GM18520 (cell line): ENCODE data around the gene CDKN1A.
"Not testable (repeated sequence)": the region's sequence is repeated elsewhere in the genome, so short reads cannot be mapped to it uniquely, and the experiment has no call there.

Experiments
- ATAC-seq: cut with Tn5 transposase; IDR thresholded peaks from one replicate; pipeline ENCODE4 v1.9.1; 2021; ENCODE audit not compliant: unreplicated experiment

Gene CDKN1A

DNA sequence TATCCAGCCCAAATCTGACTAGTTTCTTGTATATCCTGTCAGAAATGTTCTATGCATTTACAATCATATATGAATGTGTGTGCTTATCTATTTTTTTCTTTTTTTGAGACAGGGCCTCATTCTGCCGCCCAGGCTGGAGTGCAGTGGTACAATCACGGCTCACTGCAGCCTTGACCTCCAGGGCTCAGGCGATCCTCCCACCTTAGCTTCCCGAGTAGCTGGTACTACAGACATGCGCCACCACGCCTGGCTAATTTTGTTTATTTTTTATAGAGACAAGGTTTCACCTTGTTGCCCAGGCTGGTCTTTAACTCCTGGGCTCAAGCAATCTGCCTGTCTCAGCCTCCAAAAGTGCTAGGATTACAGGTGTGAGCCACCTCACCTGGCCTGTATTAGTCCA, 16.1 kb downstream of the CDKN1A start:
- ATAC-seq = no peak

- ATAC-seq = no peak
Measured at GRCh38 chr6:36695414-36695813, 16.9 kb downstream of the CDKN1A start.

- ATAC-seq = no peak
Measured at GRCh38 chr6:36697481-36697903, 19.0 kb downstream of the CDKN1A start, which contains the start of gene RAB44. TSS of gene RAB44 (plus strand) at chr6:36697826. CDS start at chr6:36704236, 6,410 bp downstream.

DNA sequence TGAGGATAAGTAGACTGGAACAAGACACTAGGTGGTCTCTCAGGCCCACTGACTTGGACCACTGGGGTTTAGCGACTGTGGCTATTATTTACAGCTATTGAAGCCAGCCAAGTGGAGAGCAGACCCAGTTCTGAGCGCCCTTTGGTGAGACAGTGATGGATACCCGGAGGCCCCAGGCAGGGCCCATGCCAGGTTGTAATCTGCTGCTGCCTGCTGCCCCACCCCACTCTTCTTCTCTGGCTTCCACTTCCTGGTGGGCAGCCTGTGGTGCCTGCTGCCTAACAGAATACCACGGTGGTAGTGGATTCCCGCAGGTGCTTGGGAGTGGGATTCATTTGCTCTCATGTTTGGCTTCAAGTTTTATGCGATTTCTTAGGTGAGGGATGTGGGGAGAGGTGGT, 19.7 kb downstream of the CDKN1A start:
- ATAC-seq = no peak

DNA sequence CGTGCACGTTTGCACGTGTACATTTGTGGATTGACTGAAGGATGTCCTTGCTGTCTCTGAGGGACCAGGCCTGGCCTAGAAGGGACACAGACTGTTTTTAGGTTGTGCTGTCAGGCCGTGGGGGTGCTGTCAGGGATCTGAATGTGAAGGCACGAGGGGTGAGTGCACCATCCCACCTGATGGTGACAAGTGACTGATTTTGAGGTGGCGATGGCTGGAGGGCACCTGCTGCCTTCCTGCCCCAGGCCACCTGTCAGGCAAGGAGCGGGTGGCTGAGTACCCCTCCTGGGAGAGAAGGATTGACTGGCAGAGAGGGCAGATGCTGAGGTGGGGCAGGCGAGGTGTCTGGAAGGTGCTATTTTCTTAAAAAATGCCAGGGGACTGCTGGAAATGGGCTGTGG, 20.4 kb downstream of the CDKN1A start:
- no peak for ATAC-seq

GRCh38 chr6:36699348-36699747, 20.8 kb downstream of the CDKN1A start:
- no peak for ATAC-seq

DNA sequence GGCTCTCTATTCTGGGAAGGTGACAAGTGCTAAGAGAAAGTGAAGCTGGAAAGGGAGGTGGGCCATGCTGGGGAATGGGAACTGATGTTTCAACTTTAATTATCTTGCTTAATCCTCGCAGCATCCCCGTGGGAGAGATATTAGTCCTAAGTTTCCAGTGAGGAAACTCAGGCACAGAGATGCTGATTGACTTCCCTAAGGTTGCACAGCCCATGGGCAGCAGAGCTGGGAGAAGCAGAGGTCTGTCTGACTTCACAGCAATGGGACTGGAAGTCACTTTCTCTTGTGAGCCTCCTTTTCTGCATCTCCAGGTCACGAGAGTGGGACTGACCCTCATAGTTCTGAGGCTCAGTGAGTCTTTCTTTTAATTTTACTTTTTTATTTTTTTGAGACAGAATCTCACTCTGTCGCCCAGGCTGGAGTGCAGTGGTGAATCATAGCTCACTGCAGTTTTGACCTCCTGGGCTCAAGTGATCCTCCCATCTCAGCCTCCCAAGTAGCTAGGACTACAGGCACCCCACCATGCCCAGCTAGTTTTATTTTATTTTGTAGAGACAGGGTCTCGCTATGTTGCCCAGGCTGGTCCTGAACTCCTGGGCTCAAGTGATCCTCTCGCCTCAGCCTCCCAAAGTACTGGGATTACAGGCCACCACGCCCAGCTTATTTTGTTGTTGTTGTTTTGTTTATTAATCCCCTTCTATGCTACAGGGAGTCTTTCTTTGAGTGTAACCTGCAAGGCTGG, 21.7 kb downstream of the CDKN1A start:
- ATAC-seq = no peak

DNA sequence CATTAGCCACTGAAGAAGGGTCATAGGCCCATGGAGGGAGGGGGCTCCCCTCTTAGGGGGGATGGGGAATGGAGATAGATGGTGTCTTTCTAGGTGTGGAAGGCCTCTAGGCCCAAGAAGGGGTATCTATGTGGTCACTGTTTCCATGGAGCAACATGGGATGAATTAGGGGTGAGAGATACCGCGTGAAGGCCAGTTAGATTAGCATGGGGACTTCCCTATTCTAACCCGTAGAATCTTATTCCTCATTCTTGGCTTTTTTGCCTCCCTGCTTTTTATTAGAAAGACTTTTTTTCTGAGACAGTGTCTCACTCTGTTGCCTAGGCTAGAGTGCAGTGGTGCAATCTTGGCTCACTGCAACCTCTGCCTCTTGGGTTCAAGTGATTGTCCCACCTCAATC, 22.3 kb downstream of the CDKN1A start:
- ATAC-seq = no peak

GRCh38 chr6:36701401-36701991, 23.0 kb downstream of the CDKN1A start:
- no peak for ATAC-seq

- no peak for ATAC-seq
Measured at GRCh38 chr6:36702656-36703055, 24.1 kb downstream of the CDKN1A start.

DNA sequence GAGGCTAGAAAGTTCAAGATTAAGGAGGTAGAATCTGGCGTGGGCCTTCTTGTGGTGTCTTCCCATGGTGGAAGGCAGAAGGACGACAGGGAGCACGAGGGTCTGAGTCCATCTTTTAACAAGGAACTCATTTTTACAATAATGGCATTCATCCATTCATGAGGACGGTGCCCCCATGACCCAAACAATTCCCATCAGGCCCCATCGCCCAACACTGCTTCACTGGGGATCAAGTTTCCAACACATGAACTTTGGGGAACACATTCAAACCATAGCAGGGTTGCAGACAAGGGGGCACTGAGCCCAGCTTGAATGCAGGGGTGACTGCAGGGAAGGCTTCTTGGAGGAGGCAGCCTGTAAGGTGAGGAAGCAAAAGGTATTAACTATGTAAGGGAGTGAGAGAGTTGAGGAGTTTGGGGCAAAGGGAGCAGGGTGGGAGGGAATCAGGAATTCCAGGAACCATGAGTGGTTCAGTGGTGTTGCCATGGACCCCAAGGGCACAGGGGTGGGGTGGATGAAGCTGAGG, 24.6 kb downstream of the CDKN1A start:
- ATAC-seq = no peak

- no peak for ATAC-seq
Measured at GRCh38 chr6:36703982-36704381, 25.5 kb downstream of the CDKN1A start.

DNA sequence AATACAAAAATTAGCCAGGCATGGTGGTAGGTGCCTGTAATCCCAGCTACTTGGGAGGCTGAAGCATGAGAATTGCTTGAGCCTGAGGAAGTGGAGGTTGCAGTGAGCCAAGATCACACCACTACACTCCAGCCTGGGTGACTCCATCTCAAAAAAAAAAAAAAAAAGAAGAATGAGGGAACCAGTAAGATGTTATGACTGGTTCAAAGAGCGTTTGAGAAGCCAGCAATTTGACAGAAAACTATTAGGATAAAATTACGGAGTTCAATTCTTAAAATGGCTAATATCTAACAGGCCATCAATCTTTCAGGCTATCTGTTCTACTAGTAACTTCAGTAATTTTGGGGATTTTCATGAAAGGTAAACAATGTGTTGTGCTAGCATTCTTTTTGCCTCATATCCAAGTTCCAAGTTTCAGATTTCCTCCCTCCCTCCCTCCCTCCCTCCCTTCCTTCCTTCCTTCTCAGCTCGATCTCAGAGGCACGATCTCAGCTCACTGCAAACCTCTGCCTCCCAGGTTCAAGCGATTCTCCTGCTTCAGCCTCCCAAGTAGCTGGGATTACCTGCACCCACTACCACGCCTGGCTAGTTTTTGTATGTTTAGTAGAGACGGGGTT, 26.6 kb downstream of the CDKN1A start:
- ATAC-seq = not testable (repeated sequence)

DNA sequence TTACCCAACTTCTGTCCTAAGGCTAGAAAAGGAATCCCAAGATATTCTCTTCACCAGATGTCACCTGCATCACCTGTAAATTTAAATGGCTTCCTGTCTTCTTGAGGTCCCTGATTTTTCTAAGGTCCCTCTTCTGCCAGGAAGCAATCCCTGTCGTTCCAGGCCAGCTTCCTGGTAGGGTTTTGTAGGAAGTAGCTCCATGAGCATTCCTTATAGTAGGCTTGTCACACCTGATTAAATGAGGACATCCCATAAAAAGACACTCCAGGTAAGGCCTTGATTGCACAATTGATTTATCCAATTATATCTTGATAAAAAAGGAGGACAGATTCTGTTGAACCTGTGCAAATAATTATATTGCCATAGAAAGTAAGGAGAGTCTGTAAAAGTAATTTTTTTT, 27.8 kb downstream of the CDKN1A start:
- ATAC-seq = no peak

- ATAC-seq = no peak
Measured at GRCh38 chr6:36712816-36713215, 34.3 kb downstream of the CDKN1A start.

- no peak for ATAC-seq
Measured at GRCh38 chr6:36713846-36714245, 35.3 kb downstream of the CDKN1A start.

GRCh38 chr6:36714511-36714910, 36.0 kb downstream of the CDKN1A start:
- no peak for ATAC-seq

- ATAC-seq = no peak
Measured at GRCh38 chr6:36715469-36715868, 37.0 kb downstream of the CDKN1A start.

DNA sequence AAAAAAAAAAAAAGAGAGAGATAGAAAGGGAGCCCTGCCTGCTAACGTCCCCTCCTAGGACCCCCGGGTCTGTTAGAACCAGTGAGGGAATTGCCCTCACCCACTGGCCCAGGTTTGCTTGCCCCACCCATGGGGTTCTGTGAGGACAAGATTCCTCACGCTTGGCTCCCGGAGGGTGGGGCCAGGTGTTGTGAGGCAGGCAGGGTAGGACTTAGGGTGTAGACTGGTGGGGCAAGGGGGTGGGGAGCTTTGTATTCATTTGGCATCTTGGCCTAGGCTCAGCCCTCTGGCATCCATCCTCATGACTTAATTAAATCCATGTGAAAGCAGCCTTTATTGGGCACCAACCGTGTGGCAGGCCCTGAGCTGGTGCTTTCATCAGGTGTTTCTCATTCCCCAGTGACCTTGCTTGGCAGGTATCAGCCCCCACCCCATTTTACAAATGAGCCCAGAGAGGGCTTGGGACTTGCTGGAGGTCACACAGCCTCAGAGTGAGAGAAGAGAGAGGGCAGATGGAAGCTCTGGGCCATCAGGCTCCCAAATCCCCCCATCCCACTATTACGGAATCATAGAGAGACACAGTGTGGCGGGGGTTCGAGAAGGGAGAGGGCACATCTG, 38.1 kb downstream of the CDKN1A start:
- no peak for ATAC-seq

- ATAC-seq = no peak
Measured at GRCh38 chr6:36717231-36717825, 38.8 kb downstream of the CDKN1A start.

DNA sequence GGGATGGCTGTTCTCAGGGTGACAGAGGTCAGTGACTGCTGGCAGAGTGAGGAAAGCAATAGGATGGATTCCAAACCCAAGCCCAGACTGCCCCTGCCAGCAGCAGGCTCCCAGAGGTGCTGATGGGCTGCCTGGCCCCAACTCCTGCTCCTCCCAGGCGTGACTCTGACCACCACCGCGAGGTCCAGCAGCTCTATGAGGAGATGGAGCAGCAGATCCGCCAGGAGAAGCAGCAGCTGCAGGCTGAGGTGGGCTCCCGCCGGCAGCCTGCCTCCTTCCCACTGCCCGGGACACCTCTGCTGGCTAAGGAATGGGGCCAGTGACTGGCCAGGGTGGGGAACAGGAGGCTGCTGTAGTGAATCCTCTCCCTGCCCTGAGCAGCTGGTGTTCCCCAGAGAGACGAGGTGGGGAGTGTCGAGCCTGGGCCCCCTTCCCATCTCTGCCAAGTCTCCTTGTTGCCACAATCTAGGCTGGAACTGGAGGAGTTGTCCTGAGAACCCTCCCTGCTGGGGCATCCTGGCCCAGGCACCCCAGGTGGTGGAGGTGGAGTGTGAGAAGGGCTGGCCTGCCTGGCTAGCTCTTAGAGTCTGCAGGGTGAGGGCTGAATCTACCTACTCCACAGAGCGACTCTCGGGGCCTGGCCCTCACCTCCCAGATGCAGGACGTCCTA, 39.5 kb downstream of the CDKN1A start:
- ATAC-seq = no peak
